ENCODE measurements around the gene COL17A1.

The COL17A1 gene

DNA sequence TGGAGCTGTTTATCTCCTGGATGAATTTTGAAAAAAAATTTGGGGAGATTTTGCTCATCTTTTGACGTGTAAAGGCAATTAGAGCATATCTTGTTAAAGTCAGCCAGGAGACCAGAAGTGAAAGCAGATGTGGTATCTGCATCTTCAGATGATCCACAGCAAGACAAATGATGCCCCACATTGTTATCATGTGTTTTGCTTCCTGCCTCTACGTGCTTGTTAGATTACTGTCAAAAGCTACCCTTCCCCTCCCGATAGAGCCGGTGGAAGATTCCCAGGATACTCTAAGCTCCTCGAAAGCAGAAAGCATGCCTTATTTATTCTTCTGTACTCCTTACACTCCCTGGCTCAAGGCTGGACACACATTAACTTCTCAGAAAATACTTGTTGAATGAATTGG lies 12.9 kb downstream of the COL17A1 start:
- Histone ChIP-seq H3K4me3 (ENCODE audit: low read depth, low read length) (no peak overlapping the region), H3K27me3 (replicated peaks) (no peaks in the 10 kb centered on the region), H3K36me3 (replicated peaks) (no peaks in the 10 kb centered on the region), H3K27ac (no peak overlapping the region)
- no peak for DNase-seq
- TF ChIP-seq, protein P1, sequence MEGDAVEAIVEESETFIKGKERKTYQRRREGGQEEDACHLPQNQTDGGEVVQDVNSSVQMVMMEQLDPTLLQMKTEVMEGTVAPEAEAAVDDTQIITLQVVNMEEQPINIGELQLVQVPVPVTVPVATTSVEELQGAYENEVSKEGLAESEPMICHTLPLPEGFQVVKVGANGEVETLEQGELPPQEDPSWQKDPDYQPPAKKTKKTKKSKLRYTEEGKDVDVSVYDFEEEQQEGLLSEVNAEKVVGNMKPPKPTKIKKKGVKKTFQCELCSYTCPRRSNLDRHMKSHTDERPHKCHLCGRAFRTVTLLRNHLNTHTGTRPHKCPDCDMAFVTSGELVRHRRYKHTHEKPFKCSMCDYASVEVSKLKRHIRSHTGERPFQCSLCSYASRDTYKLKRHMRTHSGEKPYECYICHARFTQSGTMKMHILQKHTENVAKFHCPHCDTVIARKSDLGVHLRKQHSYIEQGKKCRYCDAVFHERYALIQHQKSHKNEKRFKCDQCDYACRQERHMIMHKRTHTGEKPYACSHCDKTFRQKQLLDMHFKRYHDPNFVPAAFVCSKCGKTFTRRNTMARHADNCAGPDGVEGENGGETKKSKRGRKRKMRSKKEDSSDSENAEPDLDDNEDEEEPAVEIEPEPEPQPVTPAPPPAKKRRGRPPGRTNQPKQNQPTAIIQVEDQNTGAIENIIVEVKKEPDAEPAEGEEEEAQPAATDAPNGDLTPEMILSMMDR (IDR thresholded peaks at IDR 0.05; ENCODE audit: low read depth, low read length, missing control alignments): no peak
- in situ Hi-C loops (cut with HindIII; ENCODE audit: low pct_ligation_motif_present, low sequenced_read_pairs): no loop called here

- TF ChIP-seq, protein P1 (IDR thresholded peaks at IDR 0.05; ENCODE audit: low read depth, low read length, missing control alignments): no peak
These were observed 16.1 kb downstream of the COL17A1 start for GRCh38 chr10:104069613-104070012.

DNA sequence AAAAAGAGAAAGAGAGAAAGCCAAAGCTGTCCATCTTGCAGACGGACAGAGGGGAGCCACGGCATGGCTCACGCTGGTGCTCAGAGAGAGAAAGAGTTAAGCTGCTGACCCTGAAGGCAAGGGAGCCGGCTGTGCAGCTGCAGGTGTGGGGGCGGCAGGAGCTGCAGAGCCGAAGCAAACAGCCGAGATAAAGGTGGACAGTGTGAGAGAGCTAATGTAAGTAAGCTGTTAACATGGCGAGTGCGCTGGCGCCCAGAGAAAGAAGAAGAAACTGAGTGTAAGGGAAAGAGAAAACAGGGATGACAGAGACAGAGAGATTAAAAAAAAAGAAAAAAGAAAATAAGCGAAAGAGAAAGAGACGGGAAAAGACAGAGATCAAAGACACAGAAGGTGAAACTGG lies 18.2 kb downstream of the COL17A1 start:
- no peak overlapping the region for H3K4me3 ChIP-seq (ENCODE audit: low read depth, low read length)

More at GRCh38 chr10:104069613-104070012, 16.1 kb downstream of the COL17A1 start:
- in situ Hi-C loops (cut with HindIII; ENCODE audit: low pct_ligation_motif_present, low sequenced_read_pairs): no loop called here
- DNase-seq: no peak
- Histone ChIP-seq H3K4me3 (ENCODE audit: low read depth, low read length) (no peak overlapping the region), H3K36me3 (replicated peaks) (no peaks in the 10 kb centered on the region), H3K27ac (no peak overlapping the region), H3K27me3 (replicated peaks) (no peaks in the 10 kb centered on the region)

GRCh38 chr10:104066945-104067344 lies 18.7 kb downstream of the COL17A1 start:
- in situ Hi-C loops (cut with HindIII; ENCODE audit: low pct_ligation_motif_present, low sequenced_read_pairs): no loop called here
- Histone ChIP-seq H3K27me3 (replicated peaks) (no peaks in the 10 kb centered on the region), H3K4me3 (ENCODE audit: low read depth, low read length) (no peak overlapping the region), H3K36me3 (replicated peaks) (no peaks in the 10 kb centered on the region), H3K27ac (no peak overlapping the region)
- TF ChIP-seq, protein P1 (IDR thresholded peaks at IDR 0.05; ENCODE audit: low read depth, low read length, missing control alignments): no peak
- DNase-seq: no peak

More for the DNA sequence above, 18.2 kb downstream of the COL17A1 start:
- in situ Hi-C loops (cut with HindIII; ENCODE audit: low pct_ligation_motif_present, low sequenced_read_pairs): no loop called here
- Histone ChIP-seq H3K36me3 (replicated peaks) (no peaks in the 10 kb centered on the region), H3K27ac (no peak overlapping the region), H3K27me3 (replicated peaks) (no peaks in the 10 kb centered on the region)
- TF ChIP-seq, protein P1 (IDR thresholded peaks at IDR 0.05; ENCODE audit: low read depth, low read length, missing control alignments): no peak
- no peak for DNase-seq

DNA sequence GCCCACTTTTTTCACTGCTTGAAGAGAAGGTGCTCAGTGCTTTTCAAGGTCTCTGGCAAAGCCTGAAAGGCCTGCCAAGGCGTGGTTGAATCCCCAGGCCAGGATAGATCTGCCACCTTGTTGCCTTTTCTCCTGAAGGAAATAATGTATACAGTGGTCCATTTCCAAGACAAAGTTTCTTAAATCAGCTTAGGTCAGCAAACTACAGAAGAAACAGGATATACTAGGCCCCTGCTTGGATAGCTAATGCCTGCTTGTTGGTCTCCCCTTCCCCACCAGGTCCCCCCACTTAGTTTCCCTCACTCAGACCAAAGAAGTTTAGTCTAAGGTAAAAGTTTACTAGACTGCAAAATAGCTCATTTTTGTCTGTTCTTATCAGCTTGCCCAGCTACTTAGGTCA lies 19.9 kb downstream of the COL17A1 start:
- DNase-seq: no peak
- Histone ChIP-seq H3K4me3 (ENCODE audit: low read depth, low read length) (no peak overlapping the region), H3K36me3 (replicated peaks) (no peaks in the 10 kb centered on the region), H3K27me3 (replicated peaks) (no peaks in the 10 kb centered on the region), H3K27ac (no peak overlapping the region)
- in situ Hi-C loops (cut with HindIII; ENCODE audit: low pct_ligation_motif_present, low sequenced_read_pairs): no loop called here
- TF ChIP-seq, protein P1 (IDR thresholded peaks at IDR 0.05; ENCODE audit: low read depth, low read length, missing control alignments): no peak

DNA sequence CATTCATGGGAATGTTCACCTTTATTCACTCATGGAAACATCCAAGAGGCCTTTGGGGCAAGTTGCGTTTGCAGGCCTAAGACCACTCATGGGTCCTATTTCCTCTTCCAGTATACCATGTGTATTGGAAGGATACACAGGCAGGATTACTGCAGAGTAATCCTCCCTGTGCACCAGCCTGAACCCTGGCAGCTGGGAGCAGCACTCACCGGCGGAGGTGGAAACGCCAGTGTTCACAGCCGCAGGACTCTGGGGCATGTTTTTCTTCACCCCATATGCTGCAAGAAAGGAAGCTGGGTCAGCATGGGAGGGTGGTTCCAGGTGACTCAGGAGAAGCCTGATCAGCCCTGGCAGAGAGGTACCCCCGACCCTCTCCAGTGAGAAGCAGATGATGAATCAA lies 24.5 kb downstream of the COL17A1 start:
- no peak overlapping the region for H3K27ac ChIP-seq
- in situ Hi-C loops (cut with HindIII; ENCODE audit: low pct_ligation_motif_present, low sequenced_read_pairs): no loop called here
- no peaks in the 10 kb centered on the region for H3K36me3 ChIP-seq (replicated peaks)
- H3K27me3 ChIP-seq (replicated peaks): no peaks in the 10 kb centered on the region
- TF ChIP-seq, protein P1 (IDR thresholded peaks at IDR 0.05; ENCODE audit: low read depth, low read length, missing control alignments): no peak
- no peak for DNase-seq
- H3K4me3 ChIP-seq (ENCODE audit: low read depth, low read length): no peak overlapping the region
